GM23248 (cell line): ENCODE data around the gene FAM24A. TPM values are rescaled to one million over a fixed set of nuclear protein-coding genes. Genes with fewer than 3 reads are reported as not detected.

Experiments used
- DNase-seq: peaks from one replicate; pipeline ENCODE4 v3.0.0-alpha.2; 2015
- H2AFZ ChIP-seq: fragments of 200-600 bp; sonication (generic); 2 replicates; pipeline ENCODE4 v1.6.1; 2016; ENCODE audit warnings: antibody characterized with exemption
- H3F3A ChIP-seq: fragments of 200-600 bp; sonication (generic); 2 replicates; pipeline ENCODE4 v1.6.1; 2016; ENCODE audit warnings: mild to moderate bottlenecking, antibody characterized with exemption, mixed run types; ENCODE audit not compliant: insufficient read depth
- H3K27ac ChIP-seq: fragments of 200-600 bp; sonication (generic); 2 replicates; pipeline ENCODE4 v1.5.1; 2016; ENCODE audit warnings: mild to moderate bottlenecking
- H3K27me3 ChIP-seq: fragments of 200-600 bp; sonication (generic); replicated peaks from 2 replicates; pipeline ENCODE4 v1.6.1; 2016; ENCODE audit warnings: mild to moderate bottlenecking; ENCODE audit not compliant: insufficient read depth
- H3K36me3 ChIP-seq: fragments of 200-600 bp; sonication (generic); 2 replicates; pipeline ENCODE4 v1.6.1; 2016; ENCODE audit warnings: low read depth, mild to moderate bottlenecking
- H3K4me1 ChIP-seq: fragments of 200-600 bp; sonication (generic); 2 replicates; pipeline ENCODE4 v1.6.1; 2016; ENCODE audit warnings: mild to moderate bottlenecking; ENCODE audit not compliant: insufficient read depth
- H3K4me2 ChIP-seq: fragments of 200-600 bp; sonication (generic); one replicate; pipeline ENCODE4 v1.6.1; 2016; ENCODE audit warnings: mild to moderate bottlenecking; ENCODE audit not compliant: unreplicated experiment
- H3K4me3 ChIP-seq: fragments of 200-600 bp; sonication (generic); 2 replicates; pipeline ENCODE4 v1.5.1; 2016; ENCODE audit warnings: mild to moderate bottlenecking
- H3K79me2 ChIP-seq: fragments of 200-600 bp; sonication (generic); 2 replicates; pipeline ENCODE4 v1.6.1; 2016; ENCODE audit warnings: mild to moderate bottlenecking; ENCODE audit not compliant: insufficient read depth
- H3K9ac ChIP-seq: fragments of 200-600 bp; sonication (generic); 2 replicates; pipeline ENCODE4 v1.6.1; 2016; ENCODE audit warnings: mild to moderate bottlenecking
- H3K9me2 ChIP-seq: fragments of 200-600 bp; sonication (generic); 2 replicates; pipeline ENCODE4 v1.6.1; 2016; ENCODE audit warnings: mixed run types, mild to moderate bottlenecking, moderate library complexity; ENCODE audit not compliant: insufficient read depth
- H3K9me3 ChIP-seq: fragments of 200-600 bp; sonication (generic); one replicate; pipeline ENCODE4 v1.6.1; 2017; ENCODE audit warnings: low read depth
- H4K20me1 ChIP-seq: fragments of 200-600 bp; sonication (generic); 2 replicates; pipeline ENCODE4 v1.6.0; 2016; ENCODE audit not compliant: insufficient read depth
- EZH2 ChIP-seq: fragments of 200-600 bp; sonication (generic); IDR thresholded peaks from 2 replicates; pipeline ENCODE4 v1.6.1; 2018; ENCODE audit warnings: antibody characterized with exemption, mild to moderate bottlenecking; ENCODE audit not compliant: insufficient read depth, poor library complexity, severe bottlenecking
- EZH2phosphoT487 ChIP-seq: fragments of 200-600 bp; sonication (generic); IDR thresholded peaks from 2 replicates; pipeline ENCODE4 v1.6.1; 2018; ENCODE audit warnings: antibody characterized with exemption, moderate library complexity, mild to moderate bottlenecking, low read depth; ENCODE audit not compliant: insufficient read depth
- WGBS, 2 experiments: methylation state at CpG; one replicate each; pipeline ENCODE4 v1.1.6; 2015 to 2017; ENCODE audit warnings: low lambda C conversion rate in 2 of 2, low coverage in 1 of 2; ENCODE audit errors: missing lambda C conversion rate in 2 of 2; 5-methylcytosine and 5-hydroxymethylcytosine counted together
- in situ Hi-C: fragments of 300-500 bp; cut with MboI; formaldehyde crosslinking; loops from 2 replicates; pipeline ENCODE4 v1.15.0; 2020
- polyA plus RNA-seq: library from polyadenylated mRNA; unstranded; fragments of >200 nt; fragmentation: Nextera tagmentation; extraction: Ambion mirVana; gene quantifications from 2 replicates; pipeline ENCODE4 v1.2.1, GENCODE V29; 2016
- total RNA-seq: library from RNA; depleted of rRNA; stranded (reverse); fragments of >200 nt; shearing (Covaris generic); gene quantifications from 2 replicates; pipeline ENCODE4 v1.2.3, GENCODE V29; 2014

Gene FAM24A
- total and polyA plus RNA-seq, 2 experiments from 2014 or later = not detected

GRCh38 chr10:122939133-122939855, 28.9 kb downstream of the FAM24A start:
- WGBS, 2 experiments = 97 to 100% methylated on average over 1 of the region's 1 CpG
- TF ChIP-seq EZH2 = no peak
- TF ChIP-seq EZH2phosphoT487 = no peak
- H3F3A ChIP-seq = 0 out of 2 replicates have a peak, but pooled peaks cover 5% of the 10 kb centered on the region

DNA sequence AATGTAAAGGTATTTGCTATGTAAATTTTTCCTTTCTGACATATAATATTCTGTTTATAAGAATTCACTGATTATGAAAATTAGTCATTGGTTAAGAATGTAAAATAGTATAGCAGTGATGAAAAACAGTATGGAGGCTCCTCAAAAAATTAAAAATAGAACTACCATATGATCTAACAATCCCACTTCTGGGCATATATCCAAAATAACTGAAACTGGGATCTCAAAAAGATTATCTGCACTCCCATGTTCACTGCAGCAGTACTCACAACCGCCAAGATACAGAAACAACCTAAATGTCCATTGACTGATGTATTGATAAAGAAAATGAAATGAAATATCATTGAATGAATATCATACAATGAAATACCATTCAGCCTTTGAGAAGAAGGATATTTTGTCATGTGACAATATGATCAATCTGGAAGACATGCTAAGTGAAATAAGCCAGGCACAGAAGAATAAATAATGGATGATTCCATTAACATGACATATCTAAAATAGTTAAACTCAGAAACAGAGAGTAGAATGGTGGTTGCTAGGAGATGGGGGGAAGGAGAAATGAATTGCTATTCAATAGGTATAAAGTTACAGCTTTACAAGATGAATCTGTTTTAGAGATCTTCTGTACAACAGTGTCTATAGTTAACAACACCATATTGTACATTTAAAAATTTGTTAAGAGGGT, 29.6 kb downstream of the FAM24A start:
- Histone ChIP-seq H3K27ac (no peak overlapping the region), H3K4me3 (no peak overlapping the region), H3F3A (0 out of 2 replicates have a peak, but pooled peaks cover 5% of the 10 kb centered on the region), H3K27me3 (no peaks in the 10 kb centered on the region), H3K4me1 (peaks cover 12% of the 10 kb centered on the region), H3K9me2 (no peaks in the 10 kb centered on the region), H3K9me3 (no peaks in the 10 kb centered on the region), H3K79me2 (peaks cover 23% of the 10 kb centered on the region), H3K4me2 (no peak overlapping the region), H3K36me3 (peaks cover 27% of the 10 kb centered on the region), H2AFZ (no peak overlapping the region), H3K9ac (no peak overlapping the region), H4K20me1 (no peaks in the 10 kb centered on the region)
- TF ChIP-seq EZH2 (no peak), EZH2phosphoT487 (no peak)
- in situ Hi-C loops = no loop called here
- peak; percentile 27 for DNase-seq
- 93 to 100% methylated on average over 1 of the region's 1 CpG for WGBS, 2 experiments

More at GRCh38 chr10:122939133-122939855, 28.9 kb downstream of the FAM24A start:
- Histone ChIP-seq H3K9me2 (no peaks in the 10 kb centered on the region), H3K27ac (no peak overlapping the region), H3K4me1 (peaks cover 12% of the 10 kb centered on the region), H3K9me3 (no peaks in the 10 kb centered on the region), H2AFZ (no peak overlapping the region), H3K4me2 (no peak overlapping the region), H3K36me3 (peaks cover 31% of the 10 kb centered on the region), H3K9ac (no peak overlapping the region), H3K4me3 (no peak overlapping the region), H4K20me1 (no peaks in the 10 kb centered on the region), H3K79me2 (peaks cover 18% of the 10 kb centered on the region), H3K27me3 (no peaks in the 10 kb centered on the region)
- in situ Hi-C loops = no loop called here
- no peak for DNase-seq

- no peak for DNase-seq
- TF ChIP-seq EZH2 (no peak), EZH2phosphoT487 (no peak)
- H3K4me3 ChIP-seq = no peak overlapping the region
- H3K27me3 ChIP-seq = no peaks in the 10 kb centered on the region
- H4K20me1 ChIP-seq = no peaks in the 10 kb centered on the region
- no peak overlapping the region for H3K9ac ChIP-seq
- peaks cover 20% of the 10 kb centered on the region for H3K4me1 ChIP-seq
- H3K79me2 ChIP-seq = peaks cover 50% of the 10 kb centered on the region
- peaks cover 25% of the 10 kb centered on the region for H3K36me3 ChIP-seq
- H3K9me2 ChIP-seq = no peaks in the 10 kb centered on the region
- no peak overlapping the region for H3K27ac ChIP-seq
- in situ Hi-C loops = no loop called here
- H3F3A ChIP-seq = no peaks in the 10 kb centered on the region
- H3K9me3 ChIP-seq = no peaks in the 10 kb centered on the region
- WGBS, 2 experiments = 98 to 99% methylated on average over 3 of the region's 3 CpGs
- no peak overlapping the region for H3K4me2 ChIP-seq
- H2AFZ ChIP-seq = no peak overlapping the region
Measured at GRCh38 chr10:122949296-122949695, 38.9 kb downstream of the FAM24A start.

DNA sequence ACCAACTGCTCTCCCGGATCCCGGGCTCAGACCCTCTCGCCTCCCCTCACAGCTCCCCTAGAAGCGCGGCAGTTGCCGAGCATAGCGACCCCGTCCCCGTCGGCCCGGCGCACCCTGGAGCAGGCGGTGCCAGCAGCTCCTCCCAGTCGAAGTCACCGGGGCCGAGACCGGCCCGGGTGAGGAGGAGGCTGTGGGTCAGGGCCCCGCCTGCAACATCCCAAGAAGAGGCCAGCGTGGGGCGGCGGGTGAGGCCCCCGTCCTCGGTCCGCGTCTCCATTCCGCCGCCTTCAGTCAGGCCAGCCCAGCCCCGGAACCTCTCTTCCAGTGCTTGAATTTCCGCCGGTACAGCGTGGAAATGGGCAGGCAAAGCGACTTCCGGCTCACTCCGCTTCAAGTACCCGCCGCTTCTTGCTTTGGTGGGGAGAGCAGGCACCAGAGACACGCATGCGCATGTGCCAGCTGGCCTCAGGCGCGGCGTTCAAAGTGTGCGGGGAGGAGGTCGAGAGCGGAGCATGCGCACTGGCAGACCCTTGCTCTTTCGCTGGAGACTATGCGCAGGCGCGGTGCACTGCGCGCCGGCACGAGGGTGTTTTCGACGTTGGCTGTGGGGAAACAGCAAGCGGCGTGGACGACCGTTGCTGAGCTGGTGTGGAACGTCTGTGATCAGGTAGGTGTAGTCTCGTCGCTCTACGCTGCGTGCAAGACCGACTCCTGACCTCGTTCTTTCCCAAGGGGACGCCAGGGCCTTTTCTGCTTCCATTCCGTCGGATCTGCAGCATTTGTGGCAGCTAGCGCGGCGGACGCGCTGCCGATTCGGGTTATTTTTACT, 43.7 kb downstream of the FAM24A start, which contains the start of gene C10orf88:
C10orf88 (minus strand) TSS at position 326 of the 829 bp plus-strand sequence; CDS start at position 277, 49 bp downstream.
- no peaks in the 10 kb centered on the region for H3K27me3 ChIP-seq
- H3K9me2 ChIP-seq = no peaks in the 10 kb centered on the region
- peak within 1 kb of the TSS; percentile 86 for H3K4me3 ChIP-seq
- H3K79me2 ChIP-seq = peaks cover 37% of the 10 kb centered on the region
- 6 to 9% methylated on average over 52 to 76 of the region's 77 CpGs for WGBS, 2 experiments
- H3F3A ChIP-seq = no peaks in the 10 kb centered on the region
- TF ChIP-seq EZH2 (no peak), EZH2phosphoT487 (no peak)
- H3K4me1 ChIP-seq = peaks cover 20% of the 10 kb centered on the region
- peaks cover 3% of the 10 kb centered on the region; the same call in 1 of the 2 replicates for H3K36me3 ChIP-seq
- no peak within 1 kb of the TSS for H3K27ac ChIP-seq
- peak; percentile 98 for DNase-seq
- in situ Hi-C loops = no loop called here
- peak within 1 kb of the TSS; percentile 81 for H3K9ac ChIP-seq
- H3K9me3 ChIP-seq = no peaks in the 10 kb centered on the region
- H3K4me2 ChIP-seq = peak within 1 kb of the TSS; percentile 90
- peak within 1 kb of the TSS; percentile 90 for H2AFZ ChIP-seq
- no peaks in the 10 kb centered on the region for H4K20me1 ChIP-seq
